Kidney epithelial cell (primary cell): Measurements from ENCODE around the gene AKNAD1. TPM values are rescaled to one million over a fixed set of nuclear protein-coding genes. Genes with fewer than 3 reads are reported as not detected.
A peak's percentile ranks its signal among the peaks of the same experiment; 100 is the strongest.

Experiments
- DNase-seq: peaks from one replicate; pipeline ENCODE4 v3.0.0-alpha.2; 2010; ENCODE audit warnings: low read depth
- H3K27me3 ChIP-seq: 2 replicates; pipeline ENCODE4 v1.6.0; 2011; ENCODE audit warnings: low read length; ENCODE audit not compliant: control insufficient read depth, insufficient read depth
- H3K36me3 ChIP-seq: 2 replicates; pipeline ENCODE4 v1.5.1; 2011; ENCODE audit warnings: low read length; ENCODE audit not compliant: control insufficient read depth, insufficient read depth
- H3K4me3 ChIP-seq: 2 replicates; pipeline ENCODE4 v1.5.1; 2011; ENCODE audit warnings: low read depth, mild to moderate bottlenecking, control low read depth, low read length
- total RNA-seq: library from RNA; depleted of rRNA; stranded (reverse); fragments of >200 nt; gene quantifications from 2 replicates; pipeline ENCODE4 v1.2.3, GENCODE V29; 2015
- TF ChIP-seq, protein P1 (sequence below): IDR thresholded peaks from 2 replicates; pipeline ENCODE4 v1.5.1; 2011; ENCODE audit warnings: mild to moderate bottlenecking, moderate library complexity, low read length, control low read depth, inconsistent platforms; ENCODE audit not compliant: insufficient read depth, poor library complexity, severe bottlenecking

AKNAD1 gene
- total RNA-seq, 1 donor from 2014 or later, result 1.8 TPM

- TF ChIP-seq, protein P1, sequence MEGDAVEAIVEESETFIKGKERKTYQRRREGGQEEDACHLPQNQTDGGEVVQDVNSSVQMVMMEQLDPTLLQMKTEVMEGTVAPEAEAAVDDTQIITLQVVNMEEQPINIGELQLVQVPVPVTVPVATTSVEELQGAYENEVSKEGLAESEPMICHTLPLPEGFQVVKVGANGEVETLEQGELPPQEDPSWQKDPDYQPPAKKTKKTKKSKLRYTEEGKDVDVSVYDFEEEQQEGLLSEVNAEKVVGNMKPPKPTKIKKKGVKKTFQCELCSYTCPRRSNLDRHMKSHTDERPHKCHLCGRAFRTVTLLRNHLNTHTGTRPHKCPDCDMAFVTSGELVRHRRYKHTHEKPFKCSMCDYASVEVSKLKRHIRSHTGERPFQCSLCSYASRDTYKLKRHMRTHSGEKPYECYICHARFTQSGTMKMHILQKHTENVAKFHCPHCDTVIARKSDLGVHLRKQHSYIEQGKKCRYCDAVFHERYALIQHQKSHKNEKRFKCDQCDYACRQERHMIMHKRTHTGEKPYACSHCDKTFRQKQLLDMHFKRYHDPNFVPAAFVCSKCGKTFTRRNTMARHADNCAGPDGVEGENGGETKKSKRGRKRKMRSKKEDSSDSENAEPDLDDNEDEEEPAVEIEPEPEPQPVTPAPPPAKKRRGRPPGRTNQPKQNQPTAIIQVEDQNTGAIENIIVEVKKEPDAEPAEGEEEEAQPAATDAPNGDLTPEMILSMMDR, result no peak
- Histone ChIP-seq H3K4me3 (no peak overlapping the region), H3K36me3 (no peaks in the 10 kb centered on the region), H3K27me3 (no peaks in the 10 kb centered on the region)
- DNase-seq, result no peak
Measured at GRCh38 chr1:108881369-108881768, 24.5 kb upstream of the AKNAD1 start.

GRCh38 chr1:108880850-108881249 is 24.0 kb upstream of the AKNAD1 start:
- no peaks in the 10 kb centered on the region for H3K27me3 ChIP-seq
- H3K4me3 ChIP-seq, result no peak overlapping the region
- TF ChIP-seq, protein P1, result no peak
- H3K36me3 ChIP-seq, result no peaks in the 10 kb centered on the region
- no peak for DNase-seq

GRCh38 chr1:108878678-108879077 is 21.8 kb upstream of the AKNAD1 start:
- TF ChIP-seq, protein P1, result no peak
- H3K4me3 ChIP-seq, result no peak overlapping the region
- no peak for DNase-seq
- H3K27me3 ChIP-seq, result no peaks in the 10 kb centered on the region
- no peaks in the 10 kb centered on the region for H3K36me3 ChIP-seq

DNA sequence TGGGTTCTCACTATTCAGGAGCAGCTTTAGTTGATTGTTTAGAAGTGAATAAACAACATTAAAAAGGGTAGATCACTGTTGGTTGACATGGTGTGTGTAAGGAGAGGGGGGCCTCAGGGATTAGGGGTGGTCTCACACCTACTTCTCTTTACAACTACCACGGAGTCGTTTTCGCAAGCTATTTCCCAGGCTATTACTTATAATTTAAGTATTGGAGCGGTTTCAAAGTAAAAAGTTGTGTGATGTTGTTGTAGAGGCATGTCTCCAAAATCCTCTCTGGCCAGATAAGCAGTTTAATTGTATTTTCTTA is 21.2 kb upstream of the AKNAD1 start:
- H3K36me3 ChIP-seq, result no peaks in the 10 kb centered on the region
- peak overlapping the region; percentile 99 for H3K4me3 ChIP-seq
- no peaks in the 10 kb centered on the region for H3K27me3 ChIP-seq
- no peak for DNase-seq
- TF ChIP-seq, protein P1, result no peak

DNA sequence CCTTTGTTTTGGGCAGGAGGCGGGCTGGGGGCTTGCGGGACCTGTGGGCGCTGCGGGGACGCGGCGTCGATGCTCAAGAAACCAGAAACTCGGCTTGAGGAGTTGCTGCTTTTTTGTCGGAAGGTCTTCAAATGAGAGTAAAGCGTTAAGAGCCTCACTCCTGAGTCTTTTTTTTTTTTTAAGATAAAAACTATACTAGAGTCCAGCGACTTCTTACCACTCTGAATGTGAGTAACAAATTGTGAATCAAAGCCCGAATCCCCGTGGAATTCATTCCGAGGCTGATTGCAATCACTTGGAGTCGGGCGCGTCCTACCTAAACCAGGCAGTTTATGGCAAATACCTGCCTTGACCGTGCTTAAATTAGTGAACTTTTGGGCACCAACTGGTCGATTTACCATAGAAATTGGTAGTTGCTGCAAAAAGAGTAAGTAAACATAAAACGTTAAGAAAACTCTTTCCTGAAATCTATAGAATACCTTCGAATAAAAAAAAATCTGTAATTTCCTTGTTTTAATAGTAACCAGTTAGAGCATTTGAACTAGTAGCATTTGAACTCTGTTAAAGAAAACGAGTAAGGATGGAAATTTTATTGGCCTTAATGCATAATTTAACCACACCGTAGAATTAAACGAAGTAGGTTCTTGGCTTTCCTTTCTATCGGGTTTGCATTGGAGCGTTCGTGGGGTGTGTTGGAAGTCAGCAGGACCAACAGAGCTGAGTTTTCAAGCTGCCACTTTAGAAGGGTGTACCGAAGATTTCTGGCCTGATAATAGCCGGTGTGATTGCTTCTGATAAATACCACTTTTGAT is 20.7 kb upstream of the AKNAD1 start:
- no peak for DNase-seq
- H3K27me3 ChIP-seq, result no peaks in the 10 kb centered on the region
- TF ChIP-seq, protein P1, result no peak
- no peaks in the 10 kb centered on the region for H3K36me3 ChIP-seq
- H3K4me3 ChIP-seq, result peak overlapping the region; percentile 99
